HepG2 (cell line): ENCODE measurements around the gene URI1. TPM values are rescaled to one million over a fixed set of nuclear protein-coding genes. Genes with fewer than 3 reads are reported as not detected.

Experiments
- BATF2 ChIP-seq: sonication (generic); formaldehyde crosslinking; IDR thresholded peaks from 2 replicates; pipeline ENCODE4 v1.8.0; 2022; ENCODE audit warnings: mild to moderate bottlenecking, missing genetic modification reagents, moderate library complexity
- ETV6 ChIP-seq: sonication (generic); formaldehyde crosslinking; conservative IDR thresholded peaks from 2 replicates; pipeline ENCODE4 v1.4.0; 2020; ENCODE audit warnings: missing genetic modification reagents
- FOXA3 ChIP-seq: IDR thresholded peaks from 2 replicates; pipeline ENCODE4 v1.6.1; 2016; ENCODE audit warnings: missing genetic modification reagents, missing compliant biosample characterization
- FOXK1 ChIP-seq: sonication (generic); formaldehyde crosslinking; IDR thresholded peaks from 2 replicates; pipeline ENCODE4 v1.4.0; 2020; ENCODE audit warnings: low read depth, missing genetic modification reagents, borderline replicate concordance
- MYC ChIP-seq: sonication (generic); formaldehyde crosslinking; IDR thresholded peaks from 2 replicates; pipeline ENCODE4 v1.9.0; 2021; ENCODE audit warnings: missing genetic modification reagents, borderline replicate concordance
- PATZ1 ChIP-seq: sonication (generic); formaldehyde crosslinking; IDR thresholded peaks from 2 replicates; pipeline ENCODE4 v1.4.0; 2020; ENCODE audit warnings: missing genetic modification reagents
- PHF8 ChIP-seq: sonication (generic); formaldehyde crosslinking; IDR thresholded peaks from 2 replicates; pipeline ENCODE4 v1.5.0; 2020; ENCODE audit warnings: missing genetic modification reagents
- RBM39 ChIP-seq: fragments of 200-400 bp; formaldehyde crosslinking; IDR thresholded peaks from one replicate; pipeline ENCODE4 v1.6.1; 2018; ENCODE audit warnings: antibody characterized with exemption, mild to moderate bottlenecking, low read depth, low read length; ENCODE audit not compliant: poor library complexity, severe bottlenecking
- RELA ChIP-seq: sonication (generic); formaldehyde crosslinking; IDR thresholded peaks from 2 replicates; pipeline ENCODE4 v1.4.0; 2020; ENCODE audit warnings: missing genetic modification reagents
- ZBTB37 ChIP-seq: sonication (generic); formaldehyde crosslinking; IDR thresholded peaks from 2 replicates; pipeline ENCODE4 v1.4.0; 2020; ENCODE audit warnings: mild to moderate bottlenecking, missing genetic modification reagents
- ZNF280B ChIP-seq: sonication (generic); formaldehyde crosslinking; IDR thresholded peaks from 2 replicates; pipeline ENCODE4 v1.5.0; 2020; ENCODE audit warnings: missing genetic modification reagents, mild to moderate bottlenecking, borderline replicate concordance
- ZNF329 ChIP-seq: sonication (generic); formaldehyde crosslinking; IDR thresholded peaks from 2 replicates; pipeline ENCODE4 v1.9.0; 2021; ENCODE audit warnings: low read depth, mild to moderate bottlenecking, missing genetic modification reagents
- ZNF609 ChIP-seq: sonication (generic); formaldehyde crosslinking; IDR thresholded peaks from 2 replicates; pipeline ENCODE4 v1.4.0; 2020; ENCODE audit warnings: mild to moderate bottlenecking, missing genetic modification reagents, borderline replicate concordance
- ZNF737 ChIP-seq: sonication (generic); formaldehyde crosslinking; IDR thresholded peaks from 2 replicates; pipeline ENCODE4 v1.5.0; 2020; ENCODE audit warnings: missing genetic modification reagents, mild to moderate bottlenecking, borderline replicate concordance
- ZNF781 ChIP-seq: sonication (generic); formaldehyde crosslinking; IDR thresholded peaks from 2 replicates; pipeline ENCODE4 v1.5.1; 2020; ENCODE audit warnings: borderline replicate concordance, mild to moderate bottlenecking, missing genetic modification reagents; ENCODE audit errors: not compliant biosample characterization
- polyA plus RNA-seq, 8 experiments: library from polyadenylated mRNA; depleted of rRNA in 3 of 8; stranded (reverse) in 7 of 8; unstranded in 1 of 8; fragments of >200 nt; fragmentation: Illumina TruSeq in 4 of 8; extraction: Trizol in 4 of 8; gene quantifications; 2 replicates each; pipeline versions ENCODE4 v1.2.1 to v1.2.3, GENCODE V29; 2011 to 2016; ENCODE audit warnings: low read depth in 4 of 8, missing spikeins in 1 of 8, mixed read lengths in 1 of 8; ENCODE audit not compliant: insufficient read depth in 1 of 8
- total RNA-seq, 5 experiments: library from RNA; depleted of rRNA; stranded (reverse); fragments of >200 nt; fragmentation: Illumina TruSeq; extraction: Trizol; gene quantifications; 2 replicates each; pipeline ENCODE4 v1.2.3, GENCODE V29; 2016; ENCODE audit warnings: low read depth in 1 of 5

Gene URI1
- total and polyA plus RNA-seq, 2 of the 13 experiments (the other 11 are each of a cell fraction or from before 2014, with no cell fraction given): 43.6 to 67.9 TPM

- TF ChIP-seq ZBTB37 (CRISPR knock-in tag) (no peak), RBM39 (peak; percentile 82), RELA (CRISPR knock-in tag) (no peak), ZNF609 (CRISPR knock-in tag) (peak; percentile 22; the same call in 1 of the 2 replicates), ZNF781 (CRISPR knock-in tag) (no peak), ZNF737 (CRISPR knock-in tag) (no peak), PATZ1 (peak; percentile 80), BATF2 (CRISPR knock-in tag) (0 out of 2 replicates have a peak, but pooled peaks have one; percentile 36), PHF8 (peak; percentile 83), FOXA3 (CRISPR knock-in tag) (0 out of 2 replicates have a peak, but pooled peaks have one; percentile 15), MYC (CRISPR knock-in tag) (peak; percentile 95), ZNF329 (no peak), ZNF280B (CRISPR knock-in tag) (no peak), ETV6 (CRISPR knock-in tag) (0 out of 2 replicates have a peak, but pooled peaks have one; percentile 43), FOXK1 (CRISPR knock-in tag) (0 out of 2 replicates have a peak, but pooled peaks have one; percentile 31)
Measured at GRCh38 chr19:29942404-29943261, 594 bp downstream of the URI1 start (continued).
